ENCODE results near the gene RXRA. TPM values are rescaled to one million over a fixed set of nuclear protein-coding genes. Genes with fewer than 3 reads are reported as not detected.

RXRA gene
- total and polyA plus RNA-seq, 2 of the 4 experiments (the other 2 are of a cell fraction), result 7.5 to 17.9 TPM

DNA sequence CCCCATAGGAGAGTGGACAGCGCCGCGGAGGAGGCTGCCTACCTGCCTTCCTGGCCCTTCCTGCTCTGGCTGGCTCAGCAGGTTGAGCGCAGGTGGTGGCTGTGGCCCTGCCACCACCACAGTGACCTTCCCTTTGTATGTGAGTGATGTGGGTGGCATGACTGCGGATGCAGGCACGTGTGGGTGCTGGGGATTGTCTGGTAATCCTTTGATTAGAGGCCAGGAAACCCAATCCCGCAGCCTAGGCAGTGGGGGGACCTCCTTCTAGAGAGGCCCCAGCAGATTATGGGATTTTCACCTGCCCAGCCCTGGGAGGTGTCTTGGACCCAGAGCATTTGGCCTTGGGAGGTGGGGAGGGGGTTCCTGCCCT lies 16.5 kb downstream of the RXRA start:
- Histone ChIP-seq H3K14ac (replicated peaks; ENCODE audit: low read depth, low read length) (no peak overlapping the region), H3K4me1 (ENCODE audit: control insufficient read depth, insufficient read depth, low read length) (peaks cover 32% of the 10 kb centered on the region), H3K56ac (ENCODE audit: extremely low read depth, insufficient read depth, low read length) (no peak overlapping the region), H2BK5ac (ENCODE audit: low read depth, low read length, poor library complexity, severe bottlenecking) (no peak overlapping the region), H3K27me3 (ENCODE audit: control insufficient read depth, insufficient read depth, low read length) (no peaks in the 10 kb centered on the region), H3K4me3 (ENCODE audit: insufficient read depth, low read depth, low read length) (no peak overlapping the region), H3K36me3 (ENCODE audit: control insufficient read depth, insufficient read depth, low read length) (peaks cover 3% of the 10 kb centered on the region; the same call in 1 of the 2 replicates), H3K9me1 (ENCODE audit: insufficient read depth, low read length) (peaks cover 32% of the 10 kb centered on the region), H2AK9ac (replicated peaks; ENCODE audit: low read depth, low read length, poor library complexity) (no peak overlapping the region), H2BK15ac (ENCODE audit: low read depth, low read length) (no peak overlapping the region), H2AK5ac (ENCODE audit: low read depth, low read length) (no peak overlapping the region), H4K8ac (ENCODE audit: low read depth in 2 of 2, low read length in 2 of 2) (no peak overlapping the region), H3K27ac (ENCODE audit: insufficient read depth, low read length) (no peak overlapping the region), H3K4me2 (ENCODE audit: low read depth, low read length) (no peak overlapping the region), H3K79me1 (ENCODE audit: low read depth in 1 of 2, low read length in 2 of 2) (peaks cover 22 to 93% of the 10 kb centered on the region in 2 experiments; a peak in 3 of 4 replicates), H3K4ac (ENCODE audit: low read depth, low read length) (no peak overlapping the region), H3K9ac (ENCODE audit: low read depth, low read length) (no peak overlapping the region), H3K23ac (ENCODE audit: low read depth, low read length) (no peak overlapping the region), H4K20me1 (ENCODE audit: insufficient read depth, low read length) (peaks cover 100% of the 10 kb centered on the region), H4K5ac (ENCODE audit: low read depth, low read length) (no peak overlapping the region), H2AFZ (replicated peaks; ENCODE audit: low read length, poor library complexity) (no peak overlapping the region), H2BK20ac (ENCODE audit: low read depth, low read length) (no peak overlapping the region), H3K9me3 (ENCODE audit: control insufficient read depth, insufficient read depth, low read length) (no peaks in the 10 kb centered on the region), H4K91ac (ENCODE audit: insufficient read depth, low read depth, low read length) (no peak overlapping the region), H2BK120ac (ENCODE audit: low read depth, low read length) (no peak overlapping the region), H3K18ac (ENCODE audit: low read depth, low read length) (no peak overlapping the region)
- no TSS peak for BruUV-seq (replicated peaks)
- in situ Hi-C loops (cut with MboI; ENCODE audit: low sequenced_read_pairs) (no loop called here), dilution Hi-C loops (cut with HindIII; ENCODE audit: low sequenced_read_pairs, unreplicated experiment) (no loop called here), intact Hi-C loops (cut with micrococcal nuclease) (no loop called here)
- no CpG with 5 or more reads among the region's 7 CpGs for WGBS, 2 experiments (ENCODE audit: extremely low coverage in 2 of 2, insufficient read length in 1 of 2)
- POLR2A ChIA-PET (ENCODE audit: unreplicated experiment), result no interaction called here
- ATAC-seq (ENCODE audit: low read depth) (no peak), DNase-seq (no peak)
- CTCF ChIA-PET, result no interaction called here
- TF ChIP-seq NFE2L2 (IDR thresholded peaks at IDR 0.05; ENCODE audit: low read depth, low read length) (no peak), POLR2A (IDR thresholded peaks at IDR 0.05; ENCODE audit: low read depth, low read length) (no peak), MAFK (IDR thresholded peaks at IDR 0.05; ENCODE audit: low read depth, low read length) (no peak), BHLHE40 (IDR thresholded peaks at IDR 0.05; ENCODE audit: low read depth, low read length) (no peak), CHD1 (IDR thresholded peaks at IDR 0.05; ENCODE audit: low read depth, low read length) (no peak), CEBPB (IDR thresholded peaks at IDR 0.05; ENCODE audit: low read depth, low read length) (no peak), SMC3 (IDR thresholded peaks at IDR 0.05; ENCODE audit: low read depth, low read length) (no peak), USF2 (IDR thresholded peaks at IDR 0.05; ENCODE audit: low read depth, low read length) (no peak), MAZ (IDR thresholded peaks at IDR 0.05; ENCODE audit: borderline replicate concordance, low read depth, low read length) (no peak), RAD21 (IDR thresholded peaks at IDR 0.05; ENCODE audit: low read length) (no peak)
- TF ChIP-seq, protein P1, sequence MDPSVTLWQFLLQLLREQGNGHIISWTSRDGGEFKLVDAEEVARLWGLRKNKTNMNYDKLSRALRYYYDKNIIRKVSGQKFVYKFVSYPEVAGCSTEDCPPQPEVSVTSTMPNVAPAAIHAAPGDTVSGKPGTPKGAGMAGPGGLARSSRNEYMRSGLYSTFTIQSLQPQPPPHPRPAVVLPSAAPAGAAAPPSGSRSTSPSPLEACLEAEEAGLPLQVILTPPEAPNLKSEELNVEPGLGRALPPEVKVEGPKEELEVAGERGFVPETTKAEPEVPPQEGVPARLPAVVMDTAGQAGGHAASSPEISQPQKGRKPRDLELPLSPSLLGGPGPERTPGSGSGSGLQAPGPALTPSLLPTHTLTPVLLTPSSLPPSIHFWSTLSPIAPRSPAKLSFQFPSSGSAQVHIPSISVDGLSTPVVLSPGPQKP (IDR thresholded peaks at IDR 0.05; ENCODE audit: borderline replicate concordance, low read depth, low read length), result no peak
